ENCODE measurements around the gene ABHD8. TPM values are rescaled to one million over a fixed set of nuclear protein-coding genes. Genes with fewer than 3 reads are reported as not detected.

The ABHD8 gene
- total and polyA plus RNA-seq, 2 of the 13 experiments (the other 11 are each of a cell fraction or from before 2014, with no cell fraction given): 6.3 to 7.2 TPM

DNA sequence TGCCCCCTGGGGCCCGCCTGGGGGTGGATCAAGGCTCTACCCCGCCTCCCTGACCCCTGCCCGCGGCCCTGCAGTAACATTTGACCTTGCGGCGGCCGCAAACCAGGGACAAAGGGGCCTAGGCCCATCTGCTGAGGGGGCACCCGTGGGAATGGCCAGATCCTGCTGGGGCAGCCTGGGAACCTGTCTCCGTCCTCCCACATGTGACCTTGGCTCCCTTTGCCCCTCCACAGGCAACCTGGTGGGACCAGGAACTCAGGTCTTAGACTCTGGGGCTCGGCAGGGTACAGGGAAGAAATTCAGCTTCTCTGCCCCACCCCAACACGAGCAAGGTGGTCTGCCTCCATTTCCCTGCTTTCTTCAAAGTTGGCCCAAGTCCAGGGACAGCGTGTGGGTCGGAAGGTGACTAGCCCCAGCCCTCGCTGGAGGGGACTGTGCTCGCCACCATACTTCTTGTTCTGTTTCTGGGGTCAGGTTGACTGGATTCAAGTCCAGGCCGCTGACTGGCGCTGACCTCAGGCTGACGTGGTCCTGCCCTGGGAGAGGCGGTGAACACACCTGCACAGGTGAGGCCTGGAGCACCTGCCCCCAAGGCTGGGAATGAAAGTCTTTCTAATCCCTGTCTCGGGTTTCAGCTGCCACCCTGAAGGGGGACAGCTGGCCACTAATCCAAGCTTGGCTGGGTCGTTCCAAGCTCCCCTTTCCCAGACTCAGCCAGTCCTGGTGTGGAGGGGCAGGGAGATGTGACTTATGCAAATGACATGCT, 55.0 kb downstream of the ABHD8 start (continued):
- TF ChIP-seq SRSF9 (IDR thresholded peaks at IDR 0.05; ENCODE audit: borderline replicate concordance, insufficient read depth, low read depth, low read length, poor library complexity, severe bottlenecking): no peak
- no peak; the same call in 1 of the 2 replicates for TF ChIP-seq ZNF547 (CRISPR knock-in tag; IDR thresholded peaks at IDR 0.05)
- peak; percentile 94 for TF ChIP-seq PPARG (CRISPR knock-in tag; conservative IDR thresholded peaks at IDR 0.05)
- TF ChIP-seq NFE2L2 (IDR thresholded peaks at IDR 0.05; ENCODE audit: low read length): no peak
- TF ChIP-seq HNF4A (CRISPR knock-in tag; IDR thresholded peaks at IDR 0.05): peak; percentile 95
- TF ChIP-seq TARDBP (CRISPR knock-in tag; IDR thresholded peaks at IDR 0.05): peak; percentile 98
- TF ChIP-seq ZNF543 (CRISPR knock-in tag; IDR thresholded peaks at IDR 0.05): 0 out of 2 replicates have a peak, but pooled peaks have one; percentile 54
- peak; percentile 98 for TF ChIP-seq KDM6A (CRISPR knock-in tag; IDR thresholded peaks at IDR 0.05; ENCODE audit: low read depth)
- peak; percentile 18; the same call in 1 of the 2 replicates for TF ChIP-seq CHD2 (IDR thresholded peaks at IDR 0.05; ENCODE audit: low read depth, low read length)
- no peak for TF ChIP-seq ZNF3 (CRISPR knock-in tag; IDR thresholded peaks at IDR 0.05)
- TF ChIP-seq SMC3 (IDR thresholded peaks at IDR 0.05; ENCODE audit: low read length): no peak
- TF ChIP-seq ZNF790 (CRISPR knock-in tag; IDR thresholded peaks at IDR 0.05; ENCODE audit: borderline replicate concordance): no peak
- TF ChIP-seq FLYWCH1 (CRISPR knock-in tag; IDR thresholded peaks at IDR 0.05): no peak
- 0 out of 2 replicates have a peak, but pooled peaks have one; percentile 5 for TF ChIP-seq SIN3A (IDR thresholded peaks at IDR 0.05; ENCODE audit: borderline replicate concordance, low read depth, low read length)
- TF ChIP-seq ZNF280D (CRISPR knock-in tag; IDR thresholded peaks at IDR 0.05): peak; percentile 75; the same call in 1 of the 2 replicates
- peak; percentile 100 for TF ChIP-seq NR2F1 (CRISPR knock-in tag; IDR thresholded peaks at IDR 0.05)
- TF ChIP-seq ZNF24 (IDR thresholded peaks at IDR 0.05): no peak
- peak; percentile 72 for TF ChIP-seq TMF1 (CRISPR knock-in tag; IDR thresholded peaks at IDR 0.05; ENCODE audit: low read depth)
- 0 out of 2 replicates have a peak, but pooled peaks have one; percentile 26 for TF ChIP-seq ARHGAP35 (CRISPR knock-in tag; IDR thresholded peaks at IDR 0.05; ENCODE audit: borderline replicate concordance)
- TF ChIP-seq HNRNPLL (IDR thresholded peaks at IDR 0.05; ENCODE audit: low read depth, low read length, poor library complexity, severe bottlenecking): peak; percentile 51
- TF ChIP-seq ZNF883 (CRISPR knock-in tag; IDR thresholded peaks at IDR 0.05; ENCODE audit: not compliant biosample characterization): no peak
- peak; percentile 100 for TF ChIP-seq NR2F2 (IDR thresholded peaks at IDR 0.05; ENCODE audit: borderline replicate concordance, low read depth)
- peak; percentile 68; the same call in 1 of the 2 replicates for TF ChIP-seq ZMYM2 (CRISPR knock-in tag; IDR thresholded peaks at IDR 0.05)
- 0 out of 2 replicates have a peak, but pooled peaks have one; percentile 55 for TF ChIP-seq ZNF564 (CRISPR knock-in tag; IDR thresholded peaks at IDR 0.05)
- TF ChIP-seq ZNF746 (CRISPR knock-in tag; IDR thresholded peaks at IDR 0.05): peak; percentile 97
- TF ChIP-seq ZNF724P (CRISPR knock-in tag; IDR thresholded peaks at IDR 0.05; ENCODE audit: borderline replicate concordance): 0 out of 2 replicates have a peak, but pooled peaks have one; percentile 64
- no peak for TF ChIP-seq PCBP2 (optimal IDR thresholded peaks at IDR 0.05; ENCODE audit: low read depth, low read length, poor library complexity, severe bottlenecking)
- peak; percentile 80 for TF ChIP-seq SP4 (CRISPR knock-in tag; IDR thresholded peaks at IDR 0.05)
- TF ChIP-seq, protein P1, sequence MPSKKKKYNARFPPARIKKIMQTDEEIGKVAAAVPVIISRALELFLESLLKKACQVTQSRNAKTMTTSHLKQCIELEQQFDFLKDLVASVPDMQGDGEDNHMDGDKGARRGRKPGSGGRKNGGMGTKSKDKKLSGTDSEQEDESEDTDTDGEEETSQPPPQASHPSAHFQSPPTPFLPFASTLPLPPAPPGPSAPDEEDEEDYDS (CRISPR knock-in tag; IDR thresholded peaks at IDR 0.05): 0 out of 2 replicates have a peak, but pooled peaks have one; percentile 28
